AG09319 (cell line): ENCODE measurements around the gene ELN.

ENCODE experiments used
- DNase-seq: peaks from one replicate; pipeline ENCODE4 v3.0.0-alpha.2; 2010; ENCODE audit warnings: low read depth; ENCODE audit errors: extremely low read depth
- TF ChIP-seq, protein P1 (sequence below): IDR thresholded peaks from 2 replicates; pipeline ENCODE4 v1.5.1; 2011; ENCODE audit warnings: low read depth, mild to moderate bottlenecking, inconsistent platforms, low read length, moderate library complexity

ELN gene

GRCh38 chr7:74030861-74031260, 2.9 kb downstream of the ELN start:
- DNase-seq, result no peak
- TF ChIP-seq, protein P1, sequence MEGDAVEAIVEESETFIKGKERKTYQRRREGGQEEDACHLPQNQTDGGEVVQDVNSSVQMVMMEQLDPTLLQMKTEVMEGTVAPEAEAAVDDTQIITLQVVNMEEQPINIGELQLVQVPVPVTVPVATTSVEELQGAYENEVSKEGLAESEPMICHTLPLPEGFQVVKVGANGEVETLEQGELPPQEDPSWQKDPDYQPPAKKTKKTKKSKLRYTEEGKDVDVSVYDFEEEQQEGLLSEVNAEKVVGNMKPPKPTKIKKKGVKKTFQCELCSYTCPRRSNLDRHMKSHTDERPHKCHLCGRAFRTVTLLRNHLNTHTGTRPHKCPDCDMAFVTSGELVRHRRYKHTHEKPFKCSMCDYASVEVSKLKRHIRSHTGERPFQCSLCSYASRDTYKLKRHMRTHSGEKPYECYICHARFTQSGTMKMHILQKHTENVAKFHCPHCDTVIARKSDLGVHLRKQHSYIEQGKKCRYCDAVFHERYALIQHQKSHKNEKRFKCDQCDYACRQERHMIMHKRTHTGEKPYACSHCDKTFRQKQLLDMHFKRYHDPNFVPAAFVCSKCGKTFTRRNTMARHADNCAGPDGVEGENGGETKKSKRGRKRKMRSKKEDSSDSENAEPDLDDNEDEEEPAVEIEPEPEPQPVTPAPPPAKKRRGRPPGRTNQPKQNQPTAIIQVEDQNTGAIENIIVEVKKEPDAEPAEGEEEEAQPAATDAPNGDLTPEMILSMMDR, result no peak

- TF ChIP-seq, protein P1, result no peak
- DNase-seq, result no peak
Measured at GRCh38 chr7:74031403-74032190, 3.6 kb downstream of the ELN start.

DNA sequence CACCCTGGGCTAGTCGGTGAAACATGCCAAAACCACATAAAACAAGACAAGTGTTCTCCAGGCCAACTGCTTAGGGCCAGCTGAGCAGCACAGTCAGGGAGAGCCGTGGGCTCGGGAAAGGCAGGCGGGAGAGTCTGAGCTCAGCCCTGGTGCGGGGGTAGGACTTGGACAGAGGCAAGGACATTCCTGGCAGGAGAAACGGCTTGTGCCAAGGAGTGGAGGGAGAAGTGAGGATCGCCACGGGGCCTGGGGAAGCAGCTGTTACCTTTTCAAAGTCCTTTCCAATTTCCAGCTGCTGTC, 4.2 kb downstream of the ELN start:
- DNase-seq, result peak; percentile 69
- TF ChIP-seq, protein P1, result no peak

GRCh38 chr7:74032624-74033371, 4.8 kb downstream of the ELN start:
- DNase-seq, result no peak
- TF ChIP-seq, protein P1, result no peak

- no peak for DNase-seq
- TF ChIP-seq, protein P1, result no peak
Measured at GRCh38 chr7:74033372-74034311, 5.7 kb downstream of the ELN start.

DNA sequence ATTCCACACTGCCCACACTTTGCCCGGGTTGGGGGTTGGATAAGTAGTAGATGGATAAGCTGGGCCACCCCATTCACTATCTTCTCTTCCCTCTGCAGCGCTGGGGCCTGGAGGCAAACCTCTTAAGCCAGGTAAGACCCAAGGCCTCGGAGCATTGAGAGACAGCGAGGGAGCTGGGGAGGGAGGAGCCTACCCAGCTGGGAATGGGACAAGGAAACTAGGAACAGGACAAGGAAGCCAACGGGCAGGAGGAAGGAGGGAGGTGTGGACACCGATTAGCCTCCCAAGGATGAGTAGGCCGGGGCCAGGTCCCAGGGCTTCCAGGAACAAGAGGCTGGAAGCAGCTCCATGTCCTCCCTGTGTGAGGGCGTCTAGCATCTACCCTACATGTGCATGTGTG, 9.6 kb downstream of the ELN start:
- TF ChIP-seq, protein P1, result no peak
- DNase-seq, result no peak
